ENCODE results near the gene SIGLEC10.

Gene SIGLEC10

DNA sequence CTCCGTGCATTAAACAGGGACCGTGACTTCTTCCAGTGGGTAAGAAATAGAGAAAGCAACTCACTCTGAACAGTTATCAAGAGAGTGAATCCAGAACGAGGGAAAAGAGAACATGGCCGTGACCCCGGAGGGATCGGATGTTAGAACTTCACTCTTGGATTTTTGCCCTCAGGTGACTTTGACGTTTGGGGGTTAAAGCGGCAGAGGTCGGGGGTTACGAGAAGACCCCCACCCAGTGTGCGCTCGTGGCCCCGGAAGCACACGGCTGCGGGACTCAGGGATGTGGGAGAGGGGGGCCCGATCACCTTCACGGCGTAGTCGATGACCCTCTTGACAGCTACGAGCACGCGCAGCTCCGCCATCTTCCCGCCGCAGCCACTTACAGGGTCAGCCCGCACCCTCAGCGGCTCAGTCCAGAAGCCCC lies 51.5 kb downstream of the SIGLEC10 start, which contains the start of gene ETFB:
TSS of gene ETFB (minus strand) at position 424 of the 424 bp plus-strand sequence. CDS start at position 362, 62 bp downstream.
- DNase-seq = no peak

DNA sequence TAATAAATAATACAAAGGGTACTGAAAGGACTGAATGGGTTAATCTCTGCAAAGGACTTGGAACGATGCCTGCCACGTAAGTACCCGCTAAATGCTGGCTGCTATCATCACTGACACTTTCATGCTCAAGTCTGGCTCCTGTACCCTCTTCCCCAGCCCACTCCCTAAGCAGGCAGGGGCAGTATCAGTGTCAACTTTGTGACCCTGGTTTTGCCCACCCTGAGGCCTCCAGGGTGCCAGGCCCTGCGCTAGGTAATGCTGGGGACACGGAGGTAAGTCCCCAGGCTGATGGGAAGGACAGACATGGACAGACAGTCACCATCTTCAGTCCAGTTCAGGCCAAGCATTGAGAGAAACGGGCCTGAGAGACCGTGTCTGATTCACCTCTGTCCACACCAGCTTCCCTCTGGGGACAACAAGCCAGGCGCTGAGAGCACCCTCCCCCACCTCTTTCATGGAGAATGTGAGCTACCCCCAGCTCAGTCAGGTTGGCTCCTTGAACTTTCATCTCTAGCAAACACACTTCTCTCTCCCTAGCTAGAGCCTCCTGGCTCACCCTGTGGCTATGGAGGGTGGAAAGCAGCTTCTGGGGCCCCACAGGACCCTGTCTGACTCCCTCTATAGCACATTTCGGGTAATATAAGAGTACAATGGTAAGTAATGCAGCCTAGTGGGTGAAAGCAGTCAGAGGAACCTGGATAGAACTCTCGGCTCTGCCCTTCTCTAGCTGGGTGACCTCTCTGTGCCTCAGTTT lies 52.1 kb downstream of the SIGLEC10 start:
- peak; percentile 22 to 32 for DNase-seq

DNA sequence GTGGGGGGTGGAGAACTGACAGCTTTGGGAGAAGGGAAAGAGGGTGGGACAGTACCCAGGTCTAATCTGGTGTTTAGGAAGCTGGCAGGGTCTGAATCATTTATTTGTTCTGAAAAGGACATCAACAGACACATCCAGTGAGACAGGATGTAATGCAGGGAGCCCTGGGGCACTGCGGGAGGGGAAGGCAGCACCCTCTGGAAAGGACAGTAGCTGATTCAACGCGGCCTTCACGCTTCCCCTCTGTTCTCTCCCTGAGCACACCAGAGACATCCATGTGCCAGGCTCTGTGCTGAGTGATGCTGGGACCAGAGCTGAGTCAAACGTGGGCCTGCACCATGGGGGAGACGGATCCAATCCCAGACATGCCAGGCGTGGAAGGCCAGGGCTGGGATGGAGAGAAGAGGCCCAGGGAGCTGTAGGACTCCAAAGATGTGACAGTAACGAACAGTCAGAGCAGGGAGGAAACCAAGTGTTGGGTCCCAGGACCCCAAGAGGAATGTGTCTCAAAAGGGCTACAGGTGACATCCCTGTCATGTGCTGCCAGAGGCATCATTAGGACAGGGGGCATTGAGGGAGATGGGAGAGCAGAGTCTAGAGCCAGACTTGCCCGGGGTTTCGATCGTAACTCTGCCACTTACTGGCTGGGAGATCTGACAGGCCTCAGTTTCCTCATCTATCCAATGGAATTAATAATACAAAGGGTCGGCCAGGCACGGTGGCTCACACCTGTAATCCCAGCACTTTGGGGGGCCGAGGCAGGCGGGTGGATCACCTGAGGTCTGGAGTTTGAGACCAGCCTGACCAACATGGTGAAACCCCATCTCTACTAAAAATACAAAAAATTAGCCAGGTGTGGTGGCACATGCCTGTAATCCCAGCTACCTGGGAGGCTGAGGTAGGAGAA lies 53.0 kb downstream of the SIGLEC10 start:
- DNase-seq = no peak

DNA sequence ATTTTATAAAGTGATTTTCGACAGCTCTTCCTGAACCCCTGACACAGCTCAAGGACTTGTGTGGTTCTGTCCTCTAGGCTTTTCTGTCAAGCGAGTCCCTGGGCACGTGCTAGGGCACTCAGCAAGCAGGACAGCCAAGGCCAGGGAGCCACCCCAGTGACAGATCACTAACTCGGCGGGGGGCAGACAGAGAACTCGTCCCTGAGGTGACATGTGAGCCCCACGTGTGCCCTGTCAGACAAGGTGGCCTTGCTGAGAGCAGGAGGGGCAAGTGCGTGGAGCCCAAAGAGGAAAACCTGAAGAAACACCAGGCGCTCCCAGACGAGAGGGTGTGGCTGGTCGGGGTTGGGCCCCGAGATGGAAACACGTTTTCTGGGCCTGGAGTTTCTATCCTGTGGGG lies 56.2 kb downstream of the SIGLEC10 start:
- DNase-seq = no peak

Data from bone marrow (tissue), 2 donors.